Activated CD4-positive, alpha-beta memory T cell treated with anti-CD3 and anti-CD28 coated beads, Interleukin-2, amount 10 ng/mL, durations not matched to agents 7 days and 5 days (primary cell): ENCODE measurements around the gene GRIK4. TPM values are rescaled to one million over a fixed set of nuclear protein-coding genes. Genes with fewer than 3 reads are reported as not detected.

ENCODE experiments used
- CTCF ChIA-PET: fragments of 350-600 bp; sonication (Branson Sonifier 250); formaldehyde crosslinking; loops from one replicate; lab custom pipeline; 2021; ENCODE audit warnings: antibody characterized with exemption, inconsistent platforms; lab: Charles Lee
- POLR2A ChIA-PET: fragments of 350-600 bp; sonication (Branson Sonifier 250); formaldehyde crosslinking; loops from one replicate; lab custom pipeline; 2021; ENCODE audit warnings: antibody characterized with exemption; lab: Charles Lee
- DNase-seq: peaks from one replicate; pipeline ENCODE4 v3.0.0-alpha.2; 2020
- H3K27ac Mint-ChIP-seq: one replicate; pipeline ENCODE4 v1.8.0; 2021; ENCODE audit warnings: mild to moderate bottlenecking, mixed read lengths
- H3K27me3 Mint-ChIP-seq: one replicate; pipeline ENCODE4 v1.8.0; 2021; ENCODE audit warnings: mixed read lengths
- H3K36me3 Mint-ChIP-seq: one replicate; pipeline ENCODE4 v1.8.0; 2021; ENCODE audit warnings: low read depth, mixed read lengths
- H3K4me1 Mint-ChIP-seq: one replicate; pipeline ENCODE4 v1.8.0; 2021; ENCODE audit warnings: mixed read lengths
- H3K4me3 Mint-ChIP-seq: one replicate; pipeline ENCODE4 v1.8.0; 2021; ENCODE audit warnings: mild to moderate bottlenecking, mixed read lengths
- H3K9me3 Mint-ChIP-seq: one replicate; pipeline ENCODE4 v1.8.0; 2021; ENCODE audit warnings: mixed read lengths
- total RNA-seq, 2 experiments: library from RNA; stranded (reverse); gene quantifications; one replicate each; pipeline ENCODE4 v1.2.3, GENCODE V29; 2021

GRIK4 gene
- total RNA-seq, 2 experiments from 2014 or later: not detected

- H3K36me3 Mint-ChIP-seq: no peaks in the 10 kb centered on the region
- no peaks in the 10 kb centered on the region for H3K4me1 Mint-ChIP-seq
- CTCF ChIA-PET: interaction anchor here (1.1 kb wide), 1 partner anchor 8 kb away, joined by 3 read pairs; no protein-coding TSS in a partner anchor
- no peak for DNase-seq
- peaks cover 5% of the 10 kb centered on the region for H3K9me3 Mint-ChIP-seq
- no peak overlapping the region for H3K27ac Mint-ChIP-seq
- POLR2A ChIA-PET: no interaction called here
- no peaks in the 10 kb centered on the region for H3K27me3 Mint-ChIP-seq
- no peak overlapping the region for H3K4me3 Mint-ChIP-seq
These were observed 197.1 kb downstream of the GRIK4 start for GRCh38 chr11:120708511-120709183.

GRCh38 chr11:120709808-120710207, 198.3 kb downstream of the GRIK4 start:
- Mint-ChIP-seq H3K9me3 (peaks cover 5% of the 10 kb centered on the region), H3K4me3 (no peak overlapping the region), H3K27me3 (peaks cover 7% of the 10 kb centered on the region), H3K4me1 (no peaks in the 10 kb centered on the region), H3K27ac (no peak overlapping the region), H3K36me3 (no peaks in the 10 kb centered on the region)
- POLR2A ChIA-PET: no interaction called here
- CTCF ChIA-PET: no interaction called here
- DNase-seq: no peak

- ChIA-PET POLR2A (no interaction called here), CTCF (no interaction called here)
- DNase-seq: no peak
- Mint-ChIP-seq H3K4me1 (peaks cover 2% of the 10 kb centered on the region), H3K36me3 (no peaks in the 10 kb centered on the region), H3K27ac (no peak overlapping the region), H3K4me3 (no peak overlapping the region), H3K27me3 (peaks cover 11% of the 10 kb centered on the region), H3K9me3 (peaks cover 5% of the 10 kb centered on the region)
These were observed 199.0 kb downstream of the GRIK4 start for GRCh38 chr11:120710354-120711131.

GRCh38 chr11:120712014-120712413, 200.5 kb downstream of the GRIK4 start:
- DNase-seq: no peak
- ChIA-PET CTCF (interaction anchor here (1.2 kb wide), 1 partner anchor 15 kb away, joined by 3 read pairs; no protein-coding TSS in a partner anchor), POLR2A (no interaction called here)
- Mint-ChIP-seq H3K27ac (no peak overlapping the region), H3K9me3 (no peaks in the 10 kb centered on the region), H3K4me1 (peaks cover 2% of the 10 kb centered on the region), H3K27me3 (peaks cover 11% of the 10 kb centered on the region), H3K36me3 (no peaks in the 10 kb centered on the region), H3K4me3 (no peak overlapping the region)

GRCh38 chr11:120712881-120713280, 201.3 kb downstream of the GRIK4 start:
- peaks cover 2% of the 10 kb centered on the region for H3K4me1 Mint-ChIP-seq
- H3K36me3 Mint-ChIP-seq: no peaks in the 10 kb centered on the region
- CTCF ChIA-PET: no interaction called here
- POLR2A ChIA-PET: no interaction called here
- no peak for DNase-seq
- no peak overlapping the region for H3K27ac Mint-ChIP-seq
- H3K4me3 Mint-ChIP-seq: no peak overlapping the region
- H3K27me3 Mint-ChIP-seq: peaks cover 11% of the 10 kb centered on the region
- H3K9me3 Mint-ChIP-seq: no peaks in the 10 kb centered on the region

GRCh38 chr11:120713296-120713695, 201.7 kb downstream of the GRIK4 start:
- ChIA-PET POLR2A (no interaction called here), CTCF (no interaction called here)
- H3K4me3 Mint-ChIP-seq: no peak overlapping the region
- H3K27ac Mint-ChIP-seq: no peak overlapping the region
- no peaks in the 10 kb centered on the region for H3K9me3 Mint-ChIP-seq
- peaks cover 11% of the 10 kb centered on the region for H3K27me3 Mint-ChIP-seq
- peaks cover 2% of the 10 kb centered on the region for H3K4me1 Mint-ChIP-seq
- no peaks in the 10 kb centered on the region for H3K36me3 Mint-ChIP-seq
- no peak for DNase-seq

- Mint-ChIP-seq H3K9me3 (no peaks in the 10 kb centered on the region), H3K4me1 (peaks cover 2% of the 10 kb centered on the region), H3K27ac (no peak overlapping the region), H3K36me3 (no peaks in the 10 kb centered on the region), H3K27me3 (peaks cover 11% of the 10 kb centered on the region), H3K4me3 (no peak overlapping the region)
- ChIA-PET POLR2A (no interaction called here), CTCF (interaction anchor here (1.0 to 1.3 kb wide), 2 partner anchors 29 to 32 kb away, joined by 3 read pairs; no protein-coding TSS in a partner anchor)
- DNase-seq: no peak
These were observed 202.9 kb downstream of the GRIK4 start for GRCh38 chr11:120714438-120714837.

GRCh38 chr11:120715239-120715638, 203.7 kb downstream of the GRIK4 start:
- H3K4me1 Mint-ChIP-seq: peaks cover 2% of the 10 kb centered on the region
- peaks cover 11% of the 10 kb centered on the region for H3K27me3 Mint-ChIP-seq
- no peaks in the 10 kb centered on the region for H3K9me3 Mint-ChIP-seq
- DNase-seq: no peak
- ChIA-PET POLR2A (no interaction called here), CTCF (interaction anchor here (1.3 kb wide), 1 partner anchor 31 kb away, joined by 3 read pairs; no protein-coding TSS in a partner anchor)
- peak overlapping the region; percentile 50 for H3K4me3 Mint-ChIP-seq
- no peak overlapping the region for H3K27ac Mint-ChIP-seq
- H3K36me3 Mint-ChIP-seq: no peaks in the 10 kb centered on the region

GRCh38 chr11:120717042-120717441, 205.5 kb downstream of the GRIK4 start:
- Mint-ChIP-seq H3K4me1 (peaks cover 2% of the 10 kb centered on the region), H3K4me3 (no peak overlapping the region), H3K27me3 (peaks cover 11% of the 10 kb centered on the region), H3K36me3 (no peaks in the 10 kb centered on the region), H3K9me3 (no peaks in the 10 kb centered on the region), H3K27ac (no peak overlapping the region)
- ChIA-PET CTCF (no interaction called here), POLR2A (no interaction called here)
- DNase-seq: no peak

GRCh38 chr11:120717623-120718022, 206.1 kb downstream of the GRIK4 start:
- peaks cover 2% of the 10 kb centered on the region for H3K4me1 Mint-ChIP-seq
- peaks cover 11% of the 10 kb centered on the region for H3K27me3 Mint-ChIP-seq
- no peak for DNase-seq
- no peaks in the 10 kb centered on the region for H3K36me3 Mint-ChIP-seq
- no peaks in the 10 kb centered on the region for H3K9me3 Mint-ChIP-seq
- ChIA-PET CTCF (no interaction called here), POLR2A (no interaction called here)
- H3K4me3 Mint-ChIP-seq: no peak overlapping the region
- H3K27ac Mint-ChIP-seq: no peak overlapping the region

GRCh38 chr11:120718171-120718570, 206.6 kb downstream of the GRIK4 start:
- CTCF ChIA-PET: no interaction called here
- no peaks in the 10 kb centered on the region for H3K36me3 Mint-ChIP-seq
- no peak for DNase-seq
- H3K4me1 Mint-ChIP-seq: peaks cover 2% of the 10 kb centered on the region
- no peak overlapping the region for H3K4me3 Mint-ChIP-seq
- H3K9me3 Mint-ChIP-seq: no peaks in the 10 kb centered on the region
- POLR2A ChIA-PET: no interaction called here
- peaks cover 11% of the 10 kb centered on the region for H3K27me3 Mint-ChIP-seq
- H3K27ac Mint-ChIP-seq: no peak overlapping the region

GRCh38 chr11:120719348-120719747, 207.8 kb downstream of the GRIK4 start:
- no peak overlapping the region for H3K27ac Mint-ChIP-seq
- H3K27me3 Mint-ChIP-seq: peaks cover 7% of the 10 kb centered on the region
- peaks cover 2% of the 10 kb centered on the region for H3K4me1 Mint-ChIP-seq
- CTCF ChIA-PET: no interaction called here
- POLR2A ChIA-PET: no interaction called here
- no peaks in the 10 kb centered on the region for H3K36me3 Mint-ChIP-seq
- H3K9me3 Mint-ChIP-seq: no peaks in the 10 kb centered on the region
- no peak overlapping the region for H3K4me3 Mint-ChIP-seq
- DNase-seq: no peak

GRCh38 chr11:120720760-120721159, 209.2 kb downstream of the GRIK4 start:
- Mint-ChIP-seq H3K4me1 (no peaks in the 10 kb centered on the region), H3K36me3 (no peaks in the 10 kb centered on the region), H3K4me3 (no peak overlapping the region), H3K27ac (no peak overlapping the region), H3K27me3 (no peaks in the 10 kb centered on the region), H3K9me3 (no peaks in the 10 kb centered on the region)
- POLR2A ChIA-PET: no interaction called here
- CTCF ChIA-PET: no interaction called here
- DNase-seq: no peak
